GM18861 (cell line): ENCODE results near the gene RASSF5.
"Not testable (repeated sequence)": the region's sequence is repeated elsewhere in the genome, so short reads cannot be mapped to it uniquely, and the experiment has no call there.

Source experiments
- ATAC-seq: cut with Tn5 transposase; IDR thresholded peaks from one replicate; pipeline ENCODE4 v1.9.1; 2021; ENCODE audit not compliant: unreplicated experiment

The RASSF5 gene

GRCh38 chr1:206476591-206476990, 30.7 kb upstream of the RASSF5 start:
- ATAC-seq, result no peak

- ATAC-seq, result no peak
These were observed 30.2 kb upstream of the RASSF5 start for GRCh38 chr1:206477110-206477509.

GRCh38 chr1:206477581-206478380, 29.6 kb upstream of the RASSF5 start:
- no peak for ATAC-seq

- ATAC-seq, result no peak
These were observed 28.6 kb upstream of the RASSF5 start for GRCh38 chr1:206478746-206479145.

DNA sequence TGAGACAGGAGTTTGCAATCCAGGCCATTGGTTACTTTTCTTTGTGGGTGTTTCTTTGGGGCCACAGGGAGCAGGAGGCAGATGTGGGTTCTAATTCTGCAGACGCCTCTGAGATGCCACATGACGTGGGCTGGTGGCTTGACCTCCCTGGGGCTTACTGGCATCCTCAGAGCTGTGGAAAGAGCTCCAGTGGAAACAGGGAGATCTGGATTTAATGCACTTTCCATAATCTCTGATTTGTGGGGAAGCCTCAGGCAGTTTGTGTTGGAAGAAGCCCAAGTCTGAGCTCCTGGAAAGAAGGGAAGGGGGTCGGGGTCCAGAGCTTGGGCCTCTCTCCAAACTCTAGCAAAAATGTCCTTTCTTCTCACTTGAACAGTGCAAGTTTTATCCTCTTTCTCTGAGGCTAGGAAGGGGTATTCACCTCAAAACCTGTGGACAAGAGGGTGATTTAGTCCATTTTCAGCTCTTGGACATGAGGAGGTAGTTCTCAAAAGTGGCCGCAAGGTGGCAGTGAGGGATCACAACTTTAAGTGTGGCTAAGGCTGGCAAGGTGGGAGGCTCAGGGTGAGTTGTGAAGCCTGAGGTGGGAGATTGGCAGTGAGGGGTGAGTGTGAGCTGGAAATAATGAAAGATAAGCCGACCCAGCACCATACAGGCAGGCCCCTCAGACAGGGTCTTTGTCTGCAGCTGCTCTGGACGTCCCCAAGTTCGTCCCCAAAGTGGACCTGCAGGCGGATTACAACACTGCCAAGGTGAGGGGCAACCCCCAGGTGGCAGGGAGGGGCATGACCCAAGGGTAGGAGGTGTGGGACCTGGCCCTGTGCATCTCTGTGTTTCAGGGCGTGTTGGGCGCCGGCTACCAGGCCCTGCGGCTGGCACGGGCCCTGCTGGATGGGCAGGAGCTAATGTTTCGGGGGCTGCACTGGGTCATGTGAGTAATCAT, 27.9 kb upstream of the RASSF5 start:
- ATAC-seq, result peak; percentile 48

GRCh38 chr1:206480211-206480610, 27.1 kb upstream of the RASSF5 start:
- no peak for ATAC-seq

DNA sequence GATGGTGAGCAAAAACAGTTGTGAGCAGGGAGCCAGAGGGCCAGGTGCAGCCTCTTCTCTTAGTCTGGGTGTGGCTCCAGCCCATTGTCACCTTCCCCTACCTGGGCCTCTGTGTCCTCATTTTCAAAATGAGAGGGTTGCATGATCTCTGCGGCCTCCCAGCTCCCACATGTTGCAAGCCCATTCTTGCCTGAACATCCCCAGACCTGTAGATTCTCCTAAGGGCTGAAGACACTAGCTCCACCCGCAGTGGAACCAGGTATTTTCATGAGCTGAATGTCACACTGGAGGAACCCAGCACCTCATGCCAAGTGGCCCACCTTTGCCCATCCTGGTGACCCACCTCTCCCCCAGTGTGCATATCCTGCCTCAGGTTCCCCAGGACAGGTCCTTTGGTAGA, 24.7 kb upstream of the RASSF5 start:
- ATAC-seq, result no peak

- ATAC-seq, result not testable (repeated sequence)
These were observed 23.5 kb upstream of the RASSF5 start for GRCh38 chr1:206483864-206484263.

DNA sequence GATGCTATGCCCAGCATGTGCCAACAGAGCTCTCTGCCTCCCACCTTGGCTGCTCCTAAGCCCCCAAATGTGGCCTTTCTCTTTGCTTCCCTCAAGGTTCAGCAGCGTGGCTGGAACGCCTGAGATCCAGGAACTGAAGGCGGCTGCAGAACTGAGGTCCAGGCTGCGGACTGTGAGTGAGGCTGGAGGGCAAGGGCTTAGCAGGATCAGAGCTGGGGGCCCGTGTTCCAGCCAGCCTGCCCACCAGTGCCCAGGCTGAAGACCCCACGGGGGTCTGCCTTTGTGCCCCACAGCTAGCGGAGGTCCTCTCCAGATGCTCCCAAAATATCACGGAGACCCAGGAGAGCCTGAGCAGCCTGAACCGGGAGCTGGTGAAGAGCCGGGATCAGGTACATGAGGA, 22.4 kb upstream of the RASSF5 start:
- ATAC-seq, result no peak

DNA sequence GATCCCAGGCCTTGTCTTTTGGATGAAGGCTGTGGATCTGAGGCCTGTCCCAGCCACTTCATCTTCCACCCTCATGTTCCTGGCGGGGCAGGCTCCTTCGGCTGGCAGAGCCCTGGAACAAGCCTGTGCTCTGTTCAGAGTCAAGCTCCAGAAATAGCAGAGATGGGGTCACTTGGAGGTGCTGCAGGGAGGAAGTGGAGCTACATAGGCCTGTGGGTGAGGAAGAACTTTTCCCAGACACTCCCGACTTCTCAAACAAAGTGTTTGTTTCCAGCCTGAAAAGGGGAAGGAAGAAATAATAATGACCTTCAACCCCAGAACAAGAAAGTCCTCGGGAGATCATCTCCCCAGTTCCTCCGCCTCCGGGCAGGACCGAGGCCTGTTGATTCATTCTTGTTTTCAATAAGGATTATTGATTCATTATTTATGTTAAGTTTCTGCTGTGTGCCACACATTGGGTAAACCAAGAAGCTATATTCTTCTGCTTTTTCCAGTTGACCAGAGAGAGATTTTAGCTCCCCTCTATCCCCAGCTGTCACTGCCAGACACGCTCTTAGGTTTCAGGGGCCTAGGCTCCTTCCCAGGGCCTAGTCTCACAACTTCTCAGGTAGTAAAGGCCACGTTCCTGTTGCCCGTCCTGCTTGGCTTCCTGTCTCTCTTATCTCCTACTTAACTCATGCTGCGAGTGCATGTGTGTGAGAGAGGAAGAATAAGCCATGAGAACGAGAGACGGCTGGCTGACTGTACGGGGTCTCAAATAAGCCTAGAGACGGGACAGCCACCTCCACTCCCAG, 20.1 kb upstream of the RASSF5 start:
- ATAC-seq, result no peak

DNA sequence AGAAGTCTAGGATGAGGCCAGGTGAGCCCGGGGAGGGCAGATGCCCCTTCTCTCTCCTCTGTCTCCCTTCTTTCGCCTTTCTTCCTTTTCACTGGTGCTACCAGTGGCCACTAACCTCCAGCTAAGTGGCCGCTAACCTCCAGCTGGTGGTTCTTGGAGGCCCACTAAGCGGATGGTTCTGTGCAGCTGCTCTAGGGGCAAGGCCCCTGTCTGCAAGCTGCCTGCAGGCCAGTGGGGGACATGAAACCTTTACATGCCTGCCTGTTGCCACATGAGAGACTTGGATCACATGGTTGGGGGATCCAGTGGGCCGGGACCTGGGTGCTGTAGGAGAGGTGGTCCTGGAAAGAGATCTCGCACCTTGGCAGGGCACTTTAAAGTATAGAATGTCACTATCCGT, 19.4 kb upstream of the RASSF5 start:
- ATAC-seq, result no peak

DNA sequence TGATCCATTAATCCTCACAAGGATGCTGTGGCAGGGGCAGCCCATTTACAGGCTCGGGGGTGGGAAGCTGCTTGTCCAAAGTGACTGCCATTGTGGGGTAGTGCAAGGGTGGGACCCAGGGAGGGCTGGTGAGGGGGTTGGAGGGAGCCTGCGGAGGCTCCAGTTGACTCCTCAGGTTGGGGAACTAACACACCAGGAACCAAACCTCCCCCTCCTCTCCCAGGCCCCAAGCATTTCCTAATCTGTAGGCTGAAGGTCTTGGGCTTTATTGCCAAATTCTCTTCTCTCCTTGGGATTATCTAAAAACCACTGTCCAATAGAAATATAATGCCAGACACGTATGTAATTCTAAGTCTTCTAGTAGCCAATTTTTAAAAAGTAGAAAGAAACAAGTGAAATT, 18.9 kb upstream of the RASSF5 start:
- ATAC-seq, result no peak

- no peak for ATAC-seq
These were observed 17.2 kb upstream of the RASSF5 start for GRCh38 chr1:206489980-206490770.

DNA sequence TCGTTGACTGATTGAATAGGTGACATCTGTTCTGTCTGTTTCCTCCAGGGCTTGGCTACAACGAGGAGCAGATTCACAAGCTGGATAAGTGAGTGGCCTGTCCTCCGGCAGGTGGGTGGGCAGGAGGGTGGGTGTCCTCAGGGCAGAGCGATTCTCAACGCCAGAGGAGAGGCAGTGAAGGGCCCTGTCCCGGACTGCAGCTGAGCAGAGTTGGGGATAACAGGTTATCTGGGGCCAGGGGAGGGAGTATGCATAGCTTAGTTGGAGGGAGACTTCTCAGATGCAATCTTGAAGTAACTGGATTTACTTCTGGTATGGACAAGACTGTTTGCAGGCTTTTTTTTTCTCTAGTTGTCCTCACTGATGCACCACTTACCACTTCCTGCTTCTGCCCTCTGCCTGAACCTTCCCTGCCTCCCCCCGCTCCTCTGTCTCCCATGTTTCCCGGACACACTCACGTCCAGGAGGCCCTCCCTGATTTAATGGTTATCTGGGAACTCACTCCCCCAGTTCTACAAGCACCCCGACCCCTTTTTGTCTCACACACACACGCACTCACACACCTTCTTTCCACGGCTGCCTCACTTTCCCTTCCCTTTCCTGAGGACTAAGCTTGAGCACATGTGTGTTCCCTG, 16.4 kb upstream of the RASSF5 start:
- ATAC-seq, result no peak

- no peak for ATAC-seq
These were observed 15.7 kb upstream of the RASSF5 start for GRCh38 chr1:206491616-206492015.

DNA sequence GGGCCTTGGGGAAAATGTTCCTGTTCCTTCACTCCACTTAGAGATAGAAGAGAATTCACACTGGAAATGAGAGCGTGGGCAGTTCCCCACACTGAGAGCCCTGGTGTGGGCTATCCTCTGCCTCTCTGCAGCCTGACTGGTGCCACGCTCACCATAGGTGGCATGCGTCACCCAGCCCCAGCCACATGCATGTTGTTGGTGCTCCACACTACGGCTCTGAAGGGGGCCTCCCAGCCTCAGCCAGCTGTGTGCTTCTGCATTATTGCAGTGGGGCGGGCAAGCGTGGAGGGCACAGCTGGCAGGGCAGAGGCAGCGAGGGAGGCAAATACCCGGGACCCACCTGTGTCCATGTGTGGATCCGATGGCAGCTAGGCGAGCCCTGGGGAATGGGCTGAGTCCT, 14.7 kb upstream of the RASSF5 start:
- no peak for ATAC-seq

- ATAC-seq, result no peak
These were observed 14.1 kb upstream of the RASSF5 start for GRCh38 chr1:206493279-206493678.

DNA sequence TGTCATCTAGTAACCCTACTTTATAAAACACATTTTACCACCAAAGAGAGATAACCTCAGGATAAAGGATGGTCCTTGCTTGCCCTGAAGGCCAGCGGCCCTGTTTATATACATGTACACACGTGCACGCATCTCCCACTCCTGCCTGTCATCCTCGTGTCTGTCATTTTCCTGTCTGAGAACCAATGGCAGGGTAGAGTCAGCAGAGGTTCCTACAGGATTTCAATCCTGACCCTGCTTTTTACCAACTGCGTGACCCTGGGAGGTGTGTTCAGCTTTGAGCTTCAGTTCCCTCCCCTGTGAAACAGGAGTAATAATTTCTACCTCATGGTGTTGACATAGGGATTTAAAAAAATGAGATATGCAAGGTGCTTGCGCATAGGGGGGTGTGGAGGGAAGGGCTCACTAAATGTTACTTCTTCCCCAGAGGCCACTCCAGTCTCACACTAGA, 12.3 kb upstream of the RASSF5 start:
- no peak for ATAC-seq

GRCh38 chr1:206495493-206496046, 11.8 kb upstream of the RASSF5 start:
- ATAC-seq, result peak; percentile 28
